Activated CD8-positive, alpha-beta memory T cell treated with anti-CD3 and anti-CD28 coated beads, Interleukin-2, amount 10 ng/mL, durations not matched to agents 7 days and 5 days (primary cell): ENCODE results near the gene ZNF324B. TPM values are rescaled to one million over a fixed set of nuclear protein-coding genes. Genes with fewer than 3 reads are reported as not detected.
"Not testable (repeated sequence)": the region's sequence is repeated elsewhere in the genome, so short reads cannot be mapped to it uniquely, and the experiment has no call there.

ENCODE experiments used
- ATAC-seq: fragments of 150-1000 bp; cut with Tn5 transposase; one replicate; pipeline ENCODE4 v1.10.0; 2021; ENCODE audit warnings: moderate library complexity
- CTCF ChIA-PET: fragments of 350-600 bp; sonication (Branson Sonifier 250); formaldehyde crosslinking; loops from one replicate; lab custom pipeline; 2021; ENCODE audit warnings: antibody characterized with exemption; lab: Charles Lee
- DNase-seq: peaks from one replicate; pipeline ENCODE4 v3.0.0-alpha.2; 2020
- H3K27ac Mint-ChIP-seq: one replicate; pipeline ENCODE4 v1.8.0; 2021; ENCODE audit warnings: mild to moderate bottlenecking, mixed read lengths
- H3K27me3 Mint-ChIP-seq: one replicate; pipeline ENCODE4 v1.8.0; 2021; ENCODE audit warnings: mixed read lengths
- H3K36me3 Mint-ChIP-seq: one replicate; pipeline ENCODE4 v1.8.0; 2021; ENCODE audit warnings: mild to moderate bottlenecking, mixed read lengths
- H3K4me1 Mint-ChIP-seq: one replicate; pipeline ENCODE4 v1.8.0; 2021; ENCODE audit warnings: mixed read lengths
- H3K4me3 Mint-ChIP-seq: one replicate; pipeline ENCODE4 v1.8.0; 2021; ENCODE audit warnings: mild to moderate bottlenecking, moderate library complexity, mixed read lengths
- H3K9me3 Mint-ChIP-seq: one replicate; pipeline ENCODE4 v1.8.0; 2022; ENCODE audit warnings: low read depth, mixed read lengths
- total RNA-seq, 2 experiments: library from RNA; stranded (reverse); gene quantifications; one replicate each; pipeline ENCODE4 v1.2.3, GENCODE V29; 2021

The ZNF324B gene
- total RNA-seq, 2 experiments from 2014 or later, result 13.1 to 14.4 TPM

GRCh38 chr19:58466760-58467589 is 15.6 kb downstream of the ZNF324B start, which contains the start of gene ZNF324:
TSS of gene ZNF324 (plus strand) at chr19:58467080. CDS start at chr19:58469186, 2,106 bp downstream.
- H3K27me3 Mint-ChIP-seq, result peaks cover 2% of the 10 kb centered on the region
- ATAC-seq, result peak; percentile 91
- no peaks in the 10 kb centered on the region for H3K9me3 Mint-ChIP-seq
- peak within 1 kb of the TSS; percentile 76 for H3K4me3 Mint-ChIP-seq
- CTCF ChIA-PET, result interaction anchor here (0.9 to 3.1 kb wide), 4 partner anchors 16 to 89 kb away, joined by 3 to 10 read pairs (median 4); partner anchors contain the start of genes ZBTB45 and ZNF324B
- H3K4me1 Mint-ChIP-seq, result peaks cover 21% of the 10 kb centered on the region
- peaks cover 7% of the 10 kb centered on the region for H3K36me3 Mint-ChIP-seq
- peak within 1 kb of the TSS; percentile 66 for H3K27ac Mint-ChIP-seq
- DNase-seq, result peak; percentile 99

DNA sequence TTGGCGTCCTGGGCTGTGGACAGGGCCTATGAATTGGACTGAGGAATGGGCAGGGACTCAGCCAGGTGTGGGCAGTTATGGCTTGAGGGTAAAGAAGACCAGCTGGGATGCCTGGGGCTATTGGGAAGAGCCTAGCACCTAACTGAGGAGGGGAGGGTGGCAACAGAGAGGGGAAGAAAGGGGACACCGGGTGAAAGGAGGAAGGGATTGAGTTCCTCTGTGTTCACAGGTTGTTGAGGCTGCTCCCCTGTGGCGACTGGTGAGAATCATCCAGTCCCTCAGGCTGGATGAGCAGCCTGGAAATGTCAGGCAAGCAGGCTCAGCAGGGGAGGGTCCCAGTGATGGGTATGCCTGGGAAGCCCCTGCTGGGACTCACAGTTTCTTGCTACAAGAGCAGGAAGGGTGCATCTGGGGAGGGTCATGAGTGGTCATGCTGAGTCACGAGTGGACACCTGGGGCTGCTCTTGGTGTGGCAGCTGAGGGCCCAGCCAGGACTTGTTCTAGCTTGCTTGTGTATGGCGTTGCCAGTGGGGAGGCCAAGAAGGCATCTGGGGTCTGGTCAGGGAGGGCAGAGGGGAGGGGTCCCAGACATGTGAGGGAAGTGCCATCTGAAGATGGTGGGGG is 16.9 kb downstream of the ZNF324B start:
- CTCF ChIA-PET, result interaction anchor here (1.2 to 3.1 kb wide), 4 partner anchors 21 to 51 kb away, joined by 3 to 10 read pairs (median 4); partner anchors contain the start of genes ZBTB45 and ZNF132
- H3K4me3 Mint-ChIP-seq, result peak overlapping the region; percentile 76
- ATAC-seq (no peak), DNase-seq (no peak)
- H3K27me3 Mint-ChIP-seq, result peaks cover 2% of the 10 kb centered on the region
- peaks cover 21% of the 10 kb centered on the region for H3K4me1 Mint-ChIP-seq
- H3K36me3 Mint-ChIP-seq, result peaks cover 17% of the 10 kb centered on the region
- no peaks in the 10 kb centered on the region for H3K9me3 Mint-ChIP-seq
- peak overlapping the region; percentile 44 for H3K27ac Mint-ChIP-seq

GRCh38 chr19:58469241-58470013 is 18.0 kb downstream of the ZNF324B start:
- no peaks in the 10 kb centered on the region for H3K9me3 Mint-ChIP-seq
- H3K36me3 Mint-ChIP-seq, result peaks cover 17% of the 10 kb centered on the region
- peaks cover 2% of the 10 kb centered on the region for H3K27me3 Mint-ChIP-seq
- H3K27ac Mint-ChIP-seq, result no peak overlapping the region
- DNase-seq, result no peak
- H3K4me1 Mint-ChIP-seq, result peaks cover 24% of the 10 kb centered on the region
- H3K4me3 Mint-ChIP-seq, result no peak overlapping the region
- CTCF ChIA-PET, result interaction anchor here (1.2 to 3.1 kb wide), 4 partner anchors 20 to 50 kb away, joined by 3 to 10 read pairs (median 4); partner anchors contain the start of genes ZBTB45 and ZNF132
- no peak for ATAC-seq

DNA sequence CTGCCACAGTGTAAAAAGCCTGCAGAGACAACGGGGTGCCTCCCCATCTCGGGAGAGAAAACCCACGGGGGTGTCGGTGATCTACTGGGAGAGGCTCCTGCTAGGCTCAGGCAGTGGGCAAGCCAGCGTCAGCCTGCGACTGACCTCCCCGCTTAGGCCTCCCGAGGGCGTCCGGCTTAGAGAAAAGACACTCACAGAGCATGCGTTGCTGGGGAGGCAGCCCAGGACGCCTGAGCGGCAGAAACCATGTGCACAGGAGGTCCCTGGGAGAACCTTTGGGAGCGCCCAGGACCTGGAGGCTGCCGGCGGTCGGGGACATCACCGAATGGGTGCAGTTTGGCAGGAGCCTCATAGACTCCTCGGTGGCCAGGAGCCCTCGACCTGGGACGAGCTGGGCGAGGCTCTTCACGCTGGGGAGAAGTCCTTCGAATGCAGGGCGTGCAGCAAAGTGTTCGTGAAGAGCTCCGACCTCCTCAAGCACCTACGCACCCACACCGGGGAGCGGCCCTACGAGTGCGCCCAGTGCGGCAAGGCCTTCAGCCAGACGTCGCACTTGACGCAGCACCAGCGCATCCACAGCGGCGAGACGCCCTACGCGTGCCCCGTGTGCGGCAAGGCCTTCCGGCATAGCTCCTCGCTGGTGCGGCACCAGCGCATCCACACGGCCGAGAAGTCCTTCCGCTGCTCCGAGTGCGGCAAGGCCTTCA is 19.6 kb downstream of the ZNF324B start:
- ATAC-seq, DNase-seq, H3K27me3 Mint-ChIP-seq, H3K27ac Mint-ChIP-seq, H3K4me3 Mint-ChIP-seq, CTCF ChIA-PET, H3K9me3 Mint-ChIP-seq: not testable (repeated sequence)
- H3K4me1 Mint-ChIP-seq, result peaks cover 34% of the 10 kb centered on the region
- H3K36me3 Mint-ChIP-seq, result peaks cover 17% of the 10 kb centered on the region

- H3K9me3 Mint-ChIP-seq, result no peaks in the 10 kb centered on the region
- CTCF ChIA-PET, result no interaction called here
- H3K36me3 Mint-ChIP-seq, result peaks cover 17% of the 10 kb centered on the region
- peaks cover under 1% of the 10 kb centered on the region for H3K27me3 Mint-ChIP-seq
- ATAC-seq (no peak), DNase-seq (no peak)
- no peak overlapping the region for H3K27ac Mint-ChIP-seq
- H3K4me3 Mint-ChIP-seq, result no peak overlapping the region
- H3K4me1 Mint-ChIP-seq, result peaks cover 33% of the 10 kb centered on the region
These were observed 20.3 kb downstream of the ZNF324B start for GRCh38 chr19:58471736-58472135.

- DNase-seq, result no peak
- Mint-ChIP-seq H3K27me3 (no peaks in the 10 kb centered on the region), H3K36me3 (peaks cover 15% of the 10 kb centered on the region), H3K9me3 (no peaks in the 10 kb centered on the region), H3K4me1 (peaks cover 31% of the 10 kb centered on the region), H3K4me3 (no peak overlapping the region), H3K27ac (no peak overlapping the region)
- CTCF ChIA-PET, result no interaction called here
- no peak for ATAC-seq
These were observed 22.4 kb downstream of the ZNF324B start for GRCh38 chr19:58473775-58474174.

GRCh38 chr19:58474291-58474996 is 23.0 kb downstream of the ZNF324B start:
- no peaks in the 10 kb centered on the region for H3K9me3 Mint-ChIP-seq
- H3K4me3 Mint-ChIP-seq, result peak overlapping the region; percentile 82
- no peak for ATAC-seq
- H3K27me3 Mint-ChIP-seq, result no peaks in the 10 kb centered on the region
- peaks cover 31% of the 10 kb centered on the region for H3K4me1 Mint-ChIP-seq
- H3K36me3 Mint-ChIP-seq, result peaks cover 15% of the 10 kb centered on the region
- DNase-seq, result no peak
- CTCF ChIA-PET, result interaction anchor here (1.8 kb wide), 1 partner anchor 15 kb away, joined by 5 read pairs; no protein-coding TSS in a partner anchor
- H3K27ac Mint-ChIP-seq, result peak overlapping the region; percentile 24

GRCh38 chr19:58474997-58475713 is 23.7 kb downstream of the ZNF324B start:
- Mint-ChIP-seq H3K4me3 (peak overlapping the region; percentile 82), H3K27me3 (no peaks in the 10 kb centered on the region)
- peak; percentile 17 for ATAC-seq

DNA sequence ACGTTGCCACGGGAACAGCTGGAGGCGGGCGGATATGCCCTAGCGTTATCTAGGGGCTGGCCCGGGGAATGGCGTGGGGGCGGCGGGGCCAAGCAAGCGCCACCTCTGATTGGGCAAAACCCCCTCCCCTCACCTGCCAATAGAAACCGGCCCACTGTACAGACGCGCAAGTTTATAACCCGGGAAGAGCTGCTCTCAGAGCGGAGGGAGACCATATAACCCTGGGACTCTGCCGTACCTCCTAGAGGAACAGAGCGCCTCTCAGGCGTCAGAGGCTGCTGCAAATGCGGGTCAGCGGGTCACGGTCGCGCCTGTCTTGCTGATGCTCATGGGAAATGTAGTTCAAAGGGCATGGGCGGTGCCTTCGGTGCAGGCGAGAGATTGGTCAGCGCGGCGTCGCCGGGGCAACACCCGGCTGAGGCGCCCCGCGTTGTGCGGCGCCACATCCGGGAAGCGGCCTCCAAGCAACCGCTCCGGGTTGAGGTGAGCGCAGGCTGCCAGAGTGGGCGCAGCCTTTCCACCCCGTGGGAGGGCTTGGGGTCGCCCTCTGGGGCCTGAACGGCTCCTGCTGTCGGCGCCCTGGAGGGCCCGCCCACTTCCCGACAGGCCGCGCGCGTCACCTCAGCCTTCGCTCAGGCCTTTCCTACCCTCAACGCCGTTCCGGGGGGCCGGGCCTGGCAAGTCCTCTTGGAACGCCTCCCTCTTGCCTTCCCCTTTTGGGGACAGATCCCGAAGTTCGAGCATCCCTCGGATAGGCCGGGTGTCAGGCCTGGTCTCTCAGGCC is 24.5 kb downstream of the ZNF324B start, which contains the start of gene ZNF446:
TSS of gene ZNF446 (plus strand) at position 639 of the 784 bp plus-strand sequence. CDS start 867 bp downstream, outside the sequence.
- Mint-ChIP-seq H3K36me3 (peaks cover 9% of the 10 kb centered on the region), H3K4me3 (peak within 1 kb of the TSS; percentile 82), H3K27me3 (no peaks in the 10 kb centered on the region), H3K27ac (peak within 1 kb of the TSS; percentile 96), H3K4me1 (peaks cover 31% of the 10 kb centered on the region), H3K9me3 (no peaks in the 10 kb centered on the region)
- ATAC-seq, result peak; percentile 87
- DNase-seq, result peak; percentile 99
- CTCF ChIA-PET, result interaction anchor here (0.9 to 1.8 kb wide), 5 partner anchors 13 to 129 kb away, joined by 3 to 6 read pairs (median 3); partner anchors contain the start of gene ZBTB45

More at GRCh38 chr19:58474997-58475713, 23.7 kb downstream of the ZNF324B start:
- peaks cover 15% of the 10 kb centered on the region for H3K36me3 Mint-ChIP-seq
- DNase-seq, result no peak
- H3K4me1 Mint-ChIP-seq, result peaks cover 31% of the 10 kb centered on the region
- no peaks in the 10 kb centered on the region for H3K9me3 Mint-ChIP-seq
- peak overlapping the region; percentile 96 for H3K27ac Mint-ChIP-seq
- CTCF ChIA-PET, result interaction anchor here (0.9 to 1.8 kb wide), 4 partner anchors 14 to 128 kb away, joined by 3 to 6 read pairs (median 4); partner anchors contain the start of gene ZBTB45

- H3K4me1 Mint-ChIP-seq, result peaks cover 31% of the 10 kb centered on the region
- no peaks in the 10 kb centered on the region for H3K27me3 Mint-ChIP-seq
- CTCF ChIA-PET, result interaction anchor here (1.0 to 1.5 kb wide), 2 partner anchors 38 to 43 kb away, joined by 3 read pairs; partner anchors contain the start of gene ZBTB45
- ATAC-seq (no peak), DNase-seq (peak; percentile 56)
- H3K36me3 Mint-ChIP-seq, result peaks cover 9% of the 10 kb centered on the region
- H3K27ac Mint-ChIP-seq, result peak overlapping the region; percentile 96
- peak overlapping the region; percentile 82 for H3K4me3 Mint-ChIP-seq
- H3K9me3 Mint-ChIP-seq, result no peaks in the 10 kb centered on the region
These were observed 25.1 kb downstream of the ZNF324B start for GRCh38 chr19:58476498-58477015.
